GM18909 (cell line): Measurements from ENCODE around the gene PRRT4.

Source experiments
- ATAC-seq: cut with Tn5 transposase; IDR thresholded peaks from one replicate; pipeline ENCODE4 v1.9.1; 2021; ENCODE audit warnings: mild to moderate bottlenecking; ENCODE audit not compliant: unreplicated experiment, poor library complexity

The PRRT4 gene

DNA sequence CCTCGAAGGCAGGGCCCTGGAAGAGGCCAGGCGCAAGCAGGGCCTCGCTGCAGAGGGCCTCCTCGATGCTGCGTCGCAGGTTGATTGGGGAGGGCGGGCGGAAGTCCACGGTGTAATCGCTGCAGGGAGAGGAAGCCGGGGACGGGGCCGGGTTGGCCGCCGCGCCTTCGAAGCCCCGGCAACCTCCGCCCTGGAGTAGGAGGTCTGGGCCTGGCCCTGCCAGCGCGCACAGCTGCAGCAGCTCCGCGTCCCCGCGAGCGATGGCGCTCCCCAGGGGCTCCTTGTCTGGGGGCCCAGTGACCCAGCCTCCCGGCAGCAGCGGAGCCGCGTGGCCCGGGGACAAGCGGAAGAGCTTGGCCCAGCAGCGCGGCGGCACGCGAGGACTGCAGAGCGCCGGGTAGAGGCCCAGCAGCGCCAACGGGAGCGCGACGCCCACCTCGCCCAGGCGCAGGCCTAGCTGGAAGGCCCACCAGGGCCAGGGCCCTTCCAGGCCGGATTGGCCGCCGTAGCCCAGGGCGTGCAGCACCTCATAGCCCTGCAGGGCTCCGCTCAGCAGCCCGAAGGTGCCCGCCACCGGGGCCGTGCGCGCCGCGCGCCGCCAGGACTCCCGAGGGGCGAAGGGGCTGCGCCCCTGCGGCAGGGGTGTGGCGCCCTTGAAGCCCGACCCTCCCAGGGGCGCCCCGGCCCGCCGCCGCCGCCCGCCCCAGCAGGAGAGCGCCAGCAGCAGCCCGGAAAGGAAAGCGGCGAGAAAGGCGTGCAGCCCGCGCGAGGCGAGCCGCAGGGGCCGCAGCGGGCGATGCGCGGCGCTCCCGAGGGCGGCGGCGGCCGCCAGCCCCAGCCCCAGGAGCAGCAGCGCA is 10.0 kb downstream of the PRRT4 start:
- ATAC-seq: no peak

DNA sequence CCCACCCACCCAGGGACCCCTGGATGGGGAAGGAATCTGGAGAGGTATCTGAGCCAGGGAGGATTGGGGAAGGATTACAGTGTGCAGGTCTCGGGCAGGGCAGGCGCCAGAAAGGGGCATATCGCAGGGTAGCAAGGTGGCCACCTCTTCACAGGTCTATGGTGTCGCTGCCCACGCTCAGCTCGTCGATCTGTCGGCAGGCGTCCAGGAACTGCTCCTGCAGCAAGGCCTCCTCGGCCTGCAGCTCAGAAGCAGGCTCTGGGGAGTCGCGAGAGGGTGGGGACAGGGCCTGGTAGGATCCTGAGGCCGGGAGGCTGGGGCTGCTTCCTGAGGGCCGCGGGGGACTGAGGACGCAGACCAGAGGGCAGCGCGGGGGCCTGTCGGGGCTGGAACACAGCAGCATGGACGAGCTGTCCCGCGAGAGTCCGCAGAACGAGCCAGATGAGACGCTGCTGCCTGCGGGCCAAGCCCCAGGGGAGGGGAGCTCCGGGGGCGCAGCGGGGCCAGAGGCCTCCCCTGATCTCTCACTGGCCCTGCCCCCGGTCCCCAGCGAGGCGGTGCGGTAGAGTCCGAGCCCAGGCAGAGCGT is 10.7 kb downstream of the PRRT4 start:
- ATAC-seq: no peak

DNA sequence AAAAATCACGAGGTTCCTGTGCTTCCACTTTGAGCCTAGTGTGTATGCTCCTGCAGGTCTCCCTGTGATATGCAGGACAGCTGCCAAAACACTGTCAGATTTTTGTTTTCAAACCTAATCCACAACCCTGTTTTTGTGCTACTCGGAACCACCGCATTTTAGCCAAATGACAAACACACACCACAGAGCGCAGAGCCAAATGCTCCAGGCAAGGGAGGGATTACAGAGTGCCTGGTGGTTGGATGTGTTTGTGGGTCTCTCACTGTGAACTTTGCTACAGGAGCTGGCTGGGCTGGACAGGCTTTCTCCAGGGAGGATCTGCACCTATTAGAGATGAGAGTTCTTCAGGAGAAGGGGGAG is 12.0 kb downstream of the PRRT4 start:
- ATAC-seq: no peak

DNA sequence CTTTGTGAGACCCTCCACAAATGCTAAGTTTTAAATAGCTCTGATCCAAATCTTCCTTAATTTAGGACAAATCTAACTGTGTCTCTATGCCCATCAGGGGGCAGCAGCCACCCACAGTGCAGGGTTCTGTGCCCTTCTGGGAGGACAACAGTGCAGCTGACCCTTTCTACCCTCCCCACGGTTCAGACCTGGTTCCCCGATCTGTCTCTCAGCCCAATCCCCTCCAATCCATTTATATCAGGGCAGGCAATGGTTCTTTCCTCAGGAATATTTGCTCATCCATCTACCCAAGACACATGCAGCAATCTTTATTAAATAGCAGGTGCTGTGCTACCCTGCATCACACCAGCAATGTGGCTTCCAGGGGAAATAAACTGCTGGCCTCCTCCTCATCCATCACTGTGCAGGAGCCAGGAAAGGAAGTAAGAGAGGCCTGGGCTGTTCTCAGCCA is 13.8 kb downstream of the PRRT4 start:
- no peak for ATAC-seq

DNA sequence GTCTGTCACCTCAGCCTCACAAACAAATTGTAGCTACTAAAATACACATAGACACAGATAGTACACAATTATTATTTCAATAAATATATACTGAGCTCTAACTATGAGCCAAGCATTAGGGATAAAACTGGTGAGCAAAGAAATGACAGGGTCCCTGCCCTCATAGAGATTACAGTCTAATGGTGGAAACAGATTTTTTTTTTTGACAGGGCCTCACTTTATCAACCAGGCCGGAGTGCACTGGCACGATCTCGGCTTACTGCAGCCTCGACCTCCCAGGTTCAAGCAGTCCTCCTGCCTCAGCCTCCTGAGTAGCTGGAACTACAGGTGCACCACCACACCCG is 17.1 kb downstream of the PRRT4 start:
- ATAC-seq: no peak

DNA sequence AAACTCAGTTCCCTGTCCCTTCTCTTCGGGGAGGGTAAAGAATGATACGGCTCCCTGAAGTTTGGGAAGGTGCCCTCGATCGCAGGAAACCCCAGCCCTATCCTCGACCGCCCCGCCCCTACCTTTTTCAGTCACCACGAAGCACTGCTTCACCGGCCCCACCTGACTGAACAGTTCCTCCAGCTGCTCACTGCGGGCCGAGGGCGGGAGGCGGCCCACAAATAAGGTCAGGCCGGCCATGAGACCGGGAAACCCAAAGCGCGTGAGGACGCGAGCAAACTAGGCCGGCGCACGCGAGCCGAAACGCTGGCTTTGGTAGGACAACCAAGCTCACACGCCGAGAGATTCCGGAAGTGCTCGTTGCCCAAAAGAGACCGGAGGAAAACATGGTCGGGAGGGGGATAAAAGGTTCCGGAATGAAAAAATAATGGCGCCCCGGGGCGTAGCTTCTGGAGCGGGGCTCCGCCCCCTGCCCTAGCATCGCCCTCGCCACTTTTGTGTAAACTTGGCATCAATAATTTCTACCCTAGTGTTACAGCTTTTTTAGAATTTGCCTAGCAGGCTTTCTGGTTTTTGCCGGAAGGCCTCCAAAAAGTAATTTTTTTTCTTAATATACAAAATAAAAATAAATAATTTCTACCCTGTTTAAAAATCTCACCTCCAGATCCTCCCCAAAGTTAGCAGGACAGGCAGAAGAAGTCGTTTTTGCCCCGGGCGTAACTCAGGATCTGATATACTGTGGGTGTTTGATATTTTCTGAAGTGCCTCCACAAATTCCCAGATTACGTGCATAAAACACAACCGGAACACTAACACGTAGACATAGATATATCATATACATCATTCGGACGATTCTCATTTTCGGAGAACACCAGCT is 17.7 kb downstream of the PRRT4 start, which contains the start of gene RBM28:
Gene RBM28 (minus strand): TSS at position 355 of the 877 bp plus-strand sequence. CDS start 115 bp downstream, at position 240.
- peak; percentile 90 for ATAC-seq

DNA sequence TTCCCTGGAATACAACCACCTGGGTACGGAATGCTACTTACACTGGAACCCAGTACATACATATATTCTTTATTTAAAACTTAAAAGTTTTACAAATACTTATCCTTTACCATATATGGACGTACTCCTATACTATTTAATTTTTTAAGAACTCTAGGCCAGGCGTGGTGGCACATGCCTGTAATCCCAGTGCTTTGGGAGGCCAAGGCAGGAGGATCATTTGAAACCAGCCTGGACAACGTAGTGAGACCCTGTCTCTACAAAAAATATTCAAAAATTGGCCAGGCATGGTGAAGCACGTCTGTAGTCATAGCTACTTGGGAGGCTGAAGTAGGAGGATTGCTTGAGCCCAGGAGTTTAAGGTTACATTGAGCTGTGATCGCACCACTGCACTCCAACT is 19.8 kb downstream of the PRRT4 start:
- ATAC-seq: no peak

DNA sequence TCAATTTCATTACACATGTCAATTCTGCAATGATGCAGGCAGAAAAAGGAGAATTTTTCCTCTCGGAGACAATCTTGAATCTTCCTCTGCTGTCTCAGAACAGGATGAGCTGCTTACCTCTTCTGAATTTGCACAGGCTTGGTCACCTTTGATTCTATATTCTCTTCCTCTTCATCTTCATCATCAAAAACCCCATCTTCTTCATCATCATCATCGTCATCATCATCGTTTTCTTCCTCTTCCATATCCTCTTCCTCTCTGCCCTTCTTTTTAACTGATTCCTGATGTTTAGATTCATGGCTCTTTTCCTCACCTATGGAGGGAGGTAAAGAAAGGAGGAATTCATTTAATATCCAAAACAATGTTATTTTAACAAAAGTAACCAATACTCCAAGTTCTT is 25.8 kb downstream of the PRRT4 start:
- no peak for ATAC-seq

DNA sequence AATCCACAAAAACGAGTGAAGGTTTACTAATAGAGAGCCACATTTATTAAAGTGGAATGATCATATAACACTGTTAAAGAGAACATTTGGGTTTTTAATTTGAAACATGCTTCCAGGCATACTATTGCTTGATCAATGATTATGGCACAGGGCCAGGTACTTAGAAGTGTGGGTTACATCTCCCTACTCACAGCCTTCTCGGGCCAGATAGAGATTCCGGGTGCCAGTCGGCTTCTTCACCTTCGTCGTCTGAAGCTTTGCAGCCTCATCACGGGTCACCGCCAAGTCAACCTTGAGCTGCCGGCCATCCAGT is 37.2 kb downstream of the PRRT4 start:
- ATAC-seq: no peak

DNA sequence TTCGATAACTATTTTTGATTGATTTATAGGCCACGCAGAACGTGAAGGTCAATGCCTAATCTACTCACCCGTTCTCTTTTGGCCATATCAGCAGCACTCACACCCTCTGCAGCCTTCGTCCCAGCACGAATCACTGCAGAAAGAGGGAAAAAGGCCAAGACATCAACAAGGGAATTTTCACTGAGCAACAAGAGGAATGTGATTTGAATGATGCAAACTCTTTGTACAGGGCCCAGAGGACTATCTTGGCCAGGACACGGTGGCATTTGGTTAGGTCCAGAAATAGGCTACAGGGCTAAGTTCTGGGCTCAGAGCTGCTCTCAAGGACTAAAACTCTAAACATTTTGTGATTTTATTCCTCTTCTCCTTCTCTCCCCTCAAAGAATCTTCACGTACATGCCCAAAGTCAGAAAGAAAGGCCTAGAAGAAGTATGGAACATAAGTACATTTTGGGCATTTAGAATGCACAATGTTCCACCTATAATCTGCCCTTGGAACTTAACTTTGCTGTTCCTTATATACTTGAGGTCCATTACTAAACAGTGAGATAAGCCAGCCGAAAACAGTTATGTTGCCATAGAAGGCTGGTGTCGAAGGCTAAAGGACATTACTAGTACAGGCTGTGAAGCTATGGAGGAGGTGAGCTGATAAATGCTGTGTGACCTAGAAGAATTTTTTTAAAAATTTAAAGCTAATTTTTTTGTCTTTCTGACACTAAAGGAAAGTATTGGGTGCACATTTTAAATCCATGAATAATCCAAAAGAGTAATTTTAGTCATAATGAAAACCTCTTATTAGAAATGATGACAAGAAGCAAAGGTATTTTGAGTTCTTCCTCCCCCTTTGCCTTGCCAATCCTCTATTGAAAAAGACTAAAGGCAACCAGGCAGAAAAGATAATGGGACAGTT is 37.8 kb downstream of the PRRT4 start:
- no peak for ATAC-seq

DNA sequence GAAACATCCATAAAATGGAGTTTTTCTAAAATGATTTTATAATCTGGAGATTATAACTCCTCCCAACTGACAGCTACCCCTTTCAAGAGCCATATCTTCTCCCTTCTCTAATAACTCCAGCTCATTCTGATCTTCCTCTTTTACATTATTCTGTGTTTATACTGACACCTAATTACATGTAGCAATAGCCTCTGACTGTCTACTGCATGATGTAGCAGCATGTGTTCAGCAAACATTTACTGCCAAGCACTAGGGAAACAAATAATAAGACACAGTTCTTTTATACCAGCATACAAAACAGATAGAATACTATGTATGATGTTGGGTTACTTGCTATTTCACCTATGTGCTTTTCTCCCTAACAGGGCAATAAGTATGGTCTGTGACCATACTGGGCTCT is 38.5 kb downstream of the PRRT4 start:
- ATAC-seq: no peak

DNA sequence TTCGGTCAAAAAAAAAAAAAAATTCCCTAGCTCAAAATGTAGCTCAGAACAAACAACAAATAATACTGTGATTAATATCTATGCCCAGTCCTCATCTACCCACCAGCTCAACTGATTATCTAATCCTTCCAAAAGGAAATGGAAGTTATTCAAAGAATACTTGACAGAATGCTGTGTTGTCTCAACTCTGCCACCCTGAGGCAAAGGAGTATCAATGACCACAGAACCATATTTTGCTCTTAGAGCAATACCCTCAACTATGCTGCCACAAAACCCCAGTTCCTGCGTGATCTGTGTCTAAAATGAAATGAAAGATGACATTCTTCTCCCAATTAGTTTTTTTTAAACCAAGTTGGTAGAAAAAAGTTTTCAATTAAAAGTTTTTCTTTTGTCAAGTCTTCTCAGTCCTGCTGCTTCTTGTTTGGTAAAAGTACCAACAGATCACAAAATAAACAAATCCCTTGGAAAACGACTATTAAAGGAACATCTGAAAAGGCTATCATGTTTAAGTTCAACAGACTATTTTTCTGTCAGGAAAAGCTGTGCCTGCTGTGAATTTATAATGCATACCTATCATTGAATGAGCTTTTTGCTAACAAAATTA is 39.3 kb downstream of the PRRT4 start:
- ATAC-seq: peak; percentile 47

DNA sequence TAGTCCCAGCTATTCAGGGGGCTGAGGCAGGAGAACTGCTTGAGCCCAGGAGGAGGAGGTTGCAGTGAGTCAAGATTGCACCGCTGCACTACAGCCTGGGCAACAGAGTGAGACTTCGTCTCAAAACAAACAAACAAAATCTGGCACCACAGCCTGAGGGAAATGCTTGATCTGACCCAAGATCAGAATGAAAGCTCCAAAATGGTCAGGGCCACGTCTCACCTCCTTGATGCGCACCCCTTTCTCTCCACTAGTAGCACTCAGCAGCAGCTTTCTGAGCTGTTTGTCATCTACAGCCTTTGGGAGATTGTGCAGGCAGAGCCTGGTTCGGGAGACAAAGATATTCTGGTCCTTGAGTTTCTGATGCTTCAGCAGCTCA is 40.5 kb downstream of the PRRT4 start:
- no peak for ATAC-seq

DNA sequence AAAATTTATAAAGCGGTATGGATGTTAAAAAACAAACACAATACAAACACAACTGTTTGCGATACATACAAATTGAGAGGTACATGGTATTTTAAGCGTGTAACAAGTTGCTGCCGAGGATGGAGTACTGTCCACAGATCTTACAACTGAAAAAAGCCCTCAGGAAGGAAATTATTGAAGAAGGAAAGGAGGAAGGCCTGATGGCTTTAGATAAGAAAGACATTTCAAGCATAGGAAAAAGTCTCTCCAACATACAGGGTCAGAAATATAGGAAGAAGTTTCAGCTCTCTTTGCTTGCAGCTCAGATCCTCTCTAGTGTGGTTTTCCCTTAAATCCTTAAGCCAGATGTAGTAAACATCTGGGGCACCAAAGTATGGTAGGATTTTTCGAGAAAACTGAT is 42.8 kb downstream of the PRRT4 start:
- no peak for ATAC-seq

DNA sequence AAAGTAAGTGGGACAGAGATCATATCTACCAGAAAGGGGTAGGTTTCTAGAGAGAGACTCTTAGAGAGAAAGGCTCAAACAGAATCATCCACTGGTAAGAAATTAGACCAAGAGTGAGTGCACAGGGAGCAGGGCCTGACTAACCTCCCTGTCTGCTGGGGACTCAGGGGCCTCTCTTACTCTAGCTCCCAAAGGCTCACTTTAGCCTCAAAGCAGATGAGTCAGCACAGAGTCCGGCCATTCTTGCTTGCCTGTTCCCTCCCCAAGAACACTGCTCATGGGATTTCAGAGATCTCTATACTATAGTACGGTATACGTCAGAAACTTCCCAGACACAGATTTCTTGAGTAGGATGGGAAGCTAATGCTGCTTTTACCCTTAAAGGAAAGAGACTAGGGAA is 50.5 kb downstream of the PRRT4 start:
- no peak for ATAC-seq

DNA sequence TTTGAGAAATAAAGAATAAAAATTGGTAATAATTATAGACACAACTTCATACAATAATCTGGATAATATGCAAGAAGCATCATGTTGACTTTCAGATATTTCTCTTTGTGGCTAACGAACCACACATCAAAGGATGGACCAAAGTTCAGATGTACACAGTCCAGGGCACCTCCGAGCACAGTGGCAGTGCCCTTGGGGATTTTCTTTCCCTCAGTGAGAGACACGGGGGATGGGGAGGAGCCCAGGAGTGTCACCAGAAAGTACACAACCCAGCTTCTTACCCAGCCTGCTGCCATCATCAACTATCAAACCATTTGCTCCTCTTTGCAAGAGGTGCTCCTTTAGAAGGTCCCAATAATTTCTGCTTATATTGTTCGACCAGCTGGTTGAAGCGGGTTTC is 51.0 kb downstream of the PRRT4 start:
- no peak for ATAC-seq

DNA sequence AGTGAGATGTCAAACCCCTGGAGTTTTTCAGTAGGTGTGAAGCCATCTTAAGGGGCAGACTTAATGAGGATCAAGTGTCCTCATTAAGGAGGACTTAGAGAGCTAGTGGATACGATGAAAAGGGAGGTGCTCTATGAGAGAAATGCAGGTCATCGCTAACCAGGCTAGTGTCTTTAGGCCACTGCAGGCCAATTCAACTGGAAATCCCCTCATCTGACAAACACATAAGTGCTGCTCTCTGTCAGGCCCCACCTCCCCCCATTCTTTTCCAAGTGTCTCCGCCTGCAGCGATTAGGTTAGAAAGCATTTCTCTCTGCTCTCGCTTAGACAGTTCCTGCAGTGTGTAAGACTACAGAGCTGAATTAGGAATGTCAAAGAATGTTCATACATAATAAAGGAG is 51.5 kb downstream of the PRRT4 start:
- no peak for ATAC-seq

DNA sequence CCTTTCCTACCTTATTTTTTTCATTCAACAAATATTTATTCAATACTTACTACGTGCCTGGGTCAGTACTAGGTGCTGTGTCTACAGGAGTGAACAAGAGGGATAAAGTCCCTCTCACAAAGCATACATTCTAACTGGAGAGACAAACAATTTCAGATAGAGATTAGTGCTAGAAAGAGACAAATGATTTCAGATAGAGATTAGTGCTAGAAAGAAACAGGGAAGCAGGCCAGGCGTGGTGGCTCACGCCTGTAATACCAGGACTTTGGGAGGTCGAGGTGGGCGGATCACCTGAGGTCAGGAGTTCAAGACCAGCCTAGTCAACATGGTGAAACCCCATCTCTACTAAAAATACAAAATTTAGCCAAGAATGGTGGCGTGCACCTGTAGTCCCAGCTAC is 52.4 kb downstream of the PRRT4 start:
- ATAC-seq: no peak

DNA sequence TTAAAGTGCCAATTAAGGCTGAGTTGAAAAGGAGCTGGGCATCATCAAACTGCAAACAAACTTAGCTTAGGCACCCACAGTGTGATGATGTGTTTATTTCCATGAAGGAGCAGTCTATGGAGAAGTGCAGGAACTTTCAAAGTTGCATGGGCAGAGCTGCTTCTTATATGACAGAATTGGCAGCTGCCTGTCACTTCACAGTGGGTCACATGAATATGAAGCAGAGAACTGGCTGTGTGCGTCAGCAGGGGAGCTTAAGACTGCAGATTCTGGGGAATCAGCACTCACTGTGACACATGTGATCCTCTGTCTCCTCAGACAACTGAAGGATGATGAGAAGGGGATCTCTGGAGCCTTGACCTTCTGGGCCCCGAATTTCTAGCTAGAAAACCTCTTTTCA is 54.4 kb downstream of the PRRT4 start:
- no peak for ATAC-seq

DNA sequence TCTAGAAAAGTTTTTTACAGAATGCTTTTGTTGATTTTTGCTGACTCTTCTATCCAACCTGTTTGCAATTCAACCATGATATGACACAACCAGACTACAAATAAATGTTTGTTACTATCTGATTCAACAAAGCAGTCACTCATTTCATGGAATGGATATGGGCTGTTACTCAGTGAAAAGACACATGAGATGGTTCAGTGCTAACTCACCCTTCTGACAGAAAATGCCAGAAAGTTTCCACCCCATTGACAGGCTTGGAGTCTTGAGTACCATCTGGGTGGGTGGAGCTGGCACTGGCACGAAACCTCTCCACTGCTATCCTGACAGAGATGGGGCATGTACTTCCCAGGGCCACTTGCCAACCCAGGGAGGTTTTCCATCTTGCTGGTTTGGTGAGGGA is 57.3 kb downstream of the PRRT4 start:
- ATAC-seq: no peak
